Smooth muscle cell of the brain vasculature (primary cell): ENCODE measurements around the gene MOV10.

Experiments
- DNase-seq: peaks from one replicate; pipeline ENCODE4 v3.0.0-alpha.2; 2012; ENCODE audit warnings: low read depth, low spot score

Gene MOV10

GRCh38 chr1:112729909-112730308 is 55.5 kb downstream of the MOV10 start:
- DNase-seq = no peak

- no peak for DNase-seq
Measured at GRCh38 chr1:112731451-112731850, 57.0 kb downstream of the MOV10 start.

GRCh38 chr1:112735752-112736151 is 61.3 kb downstream of the MOV10 start:
- no peak for DNase-seq

GRCh38 chr1:112737573-112737972 is 63.1 kb downstream of the MOV10 start:
- no peak for DNase-seq

- DNase-seq = no peak
Measured at GRCh38 chr1:112743174-112744008, 68.9 kb downstream of the MOV10 start.

GRCh38 chr1:112744009-112744578 is 69.6 kb downstream of the MOV10 start:
- no peak for DNase-seq

- no peak for DNase-seq
Measured at GRCh38 chr1:112748396-112748795, 73.9 kb downstream of the MOV10 start.
